Measurements from ENCODE around the gene MAF.

The MAF gene

DNA sequence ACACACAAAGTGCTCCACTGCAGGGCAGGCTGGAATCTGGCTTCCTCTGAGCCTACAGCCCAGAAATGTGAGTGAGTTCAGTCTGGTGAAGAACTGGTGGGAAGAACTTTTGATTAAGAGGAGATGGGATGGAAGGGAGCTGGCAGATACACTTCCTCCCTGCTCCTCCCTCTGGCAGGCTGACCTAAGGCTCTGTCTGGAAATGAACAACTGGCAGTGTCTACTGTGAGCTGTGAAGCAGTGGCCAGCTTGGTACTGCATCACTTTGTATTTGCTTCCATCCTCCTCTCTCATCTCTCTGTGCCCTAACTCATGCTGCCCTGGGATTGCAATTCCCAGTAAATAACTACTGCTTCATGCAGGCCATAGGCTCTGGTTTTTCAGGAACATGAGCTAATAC is 45.6 kb downstream of the MAF start:
- no peaks in the 10 kb centered on the region for H3K79me2 ChIP-seq
- no peak overlapping the region for H3K4me3 ChIP-seq (ENCODE audit: low read depth, low read length)
- no peaks in the 10 kb centered on the region for H3K27me3 ChIP-seq (ENCODE audit: control insufficient read depth, insufficient read depth, low read length)
- no peak for TF ChIP-seq CTCF (IDR thresholded peaks at IDR 0.05)
- no peaks in the 10 kb centered on the region for H3K36me3 ChIP-seq (ENCODE audit: control insufficient read depth, insufficient read depth, low read length)
- H2AFZ ChIP-seq, result no peak overlapping the region
- H3K4me2 ChIP-seq (ENCODE audit: low read length), result no peak overlapping the region
- no peaks in the 10 kb centered on the region for H3K9me3 ChIP-seq (ENCODE audit: control insufficient read depth, low read length)
- H3K27ac ChIP-seq, result no peak overlapping the region
- no peaks in the 10 kb centered on the region for H3K4me1 ChIP-seq
- H3K9ac ChIP-seq, result no peak overlapping the region

DNA sequence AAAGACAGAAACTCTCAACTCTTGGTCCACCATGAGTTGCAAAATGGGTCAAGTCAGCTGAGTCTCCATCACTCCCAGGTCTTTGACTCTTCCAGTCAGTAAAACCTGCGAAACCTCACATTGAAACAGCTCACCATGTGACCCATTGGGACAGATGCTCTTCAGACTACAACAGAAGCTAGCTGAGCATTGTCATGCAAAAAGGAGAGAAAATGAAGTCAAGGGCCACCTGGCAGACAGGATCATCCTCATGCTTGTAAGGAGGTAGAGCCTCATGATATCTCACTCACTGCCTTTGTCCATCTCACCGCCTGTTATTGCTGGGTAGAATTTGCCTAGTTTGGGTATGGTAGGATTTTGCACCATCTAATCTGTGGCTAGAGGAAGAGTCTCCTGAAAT is 50.2 kb downstream of the MAF start:
- no peaks in the 10 kb centered on the region for H3K36me3 ChIP-seq (ENCODE audit: control insufficient read depth, insufficient read depth, low read length)
- no peak overlapping the region for H3K27ac ChIP-seq

GRCh38 chr16:79547085-79547484 is 53.5 kb downstream of the MAF start:
- no peak overlapping the region for H3K4me3 ChIP-seq (ENCODE audit: low read depth, low read length)
- H3K9ac ChIP-seq, result no peak overlapping the region
- no peak overlapping the region for H3K27ac ChIP-seq
- H3K36me3 ChIP-seq (ENCODE audit: control insufficient read depth, insufficient read depth, low read length), result no peaks in the 10 kb centered on the region
- H3K79me2 ChIP-seq, result no peaks in the 10 kb centered on the region
- no peak overlapping the region for H2AFZ ChIP-seq
- no peaks in the 10 kb centered on the region for H3K4me1 ChIP-seq
- TF ChIP-seq CTCF (IDR thresholded peaks at IDR 0.05), result no peak
- no peaks in the 10 kb centered on the region for H3K9me3 ChIP-seq (ENCODE audit: control insufficient read depth, low read length)
- H3K27me3 ChIP-seq (ENCODE audit: control insufficient read depth, insufficient read depth, low read length), result no peaks in the 10 kb centered on the region
- no peak overlapping the region for H3K4me2 ChIP-seq (ENCODE audit: low read length)

More for the DNA sequence above, 50.2 kb downstream of the MAF start:
- Histone ChIP-seq H3K9ac (no peak overlapping the region), H3K27me3 (ENCODE audit: control insufficient read depth, insufficient read depth, low read length) (no peaks in the 10 kb centered on the region), H3K4me3 (ENCODE audit: low read depth, low read length) (no peak overlapping the region), H3K9me3 (ENCODE audit: control insufficient read depth, low read length) (no peaks in the 10 kb centered on the region), H2AFZ (no peak overlapping the region), H3K4me1 (no peaks in the 10 kb centered on the region), H3K79me2 (no peaks in the 10 kb centered on the region), H3K4me2 (ENCODE audit: low read length) (no peak overlapping the region)
- TF ChIP-seq CTCF (IDR thresholded peaks at IDR 0.05), result no peak

Measured in parathyroid adenoma (tissue), 2 donors.